ENCODE measurements around the gene PLXNA4.

PLXNA4 gene

GRCh38 chr7:132171130-132171576 lies 405.1 kb downstream of the PLXNA4 start:
- TF ChIP-seq POLR2AphosphoS5 (IDR thresholded peaks at IDR 0.05; ENCODE audit: low read depth, low read length), result no peak
- no peak for TF ChIP-seq REST (IDR thresholded peaks at IDR 0.05; ENCODE audit: insufficient read depth in 1 of 2, low read depth in 2 of 2, low read length in 2 of 2)

- TF ChIP-seq TAF1 (IDR thresholded peaks at IDR 0.05; ENCODE audit: borderline replicate concordance, insufficient read depth, low read length) (no peak), FOXP2 (optimal IDR thresholded peaks at IDR 0.05; ENCODE audit: borderline replicate concordance, extremely low read depth, extremely low read length, insufficient read depth) (no peak), SIN3A (IDR thresholded peaks at IDR 0.05; ENCODE audit: borderline replicate concordance, insufficient read depth, low read length) (no peak), POLR2AphosphoS5 (IDR thresholded peaks at IDR 0.05; ENCODE audit: low read depth, low read length) (no peak), REST (IDR thresholded peaks at IDR 0.05; ENCODE audit: insufficient read depth in 1 of 2, low read depth in 2 of 2, low read length in 2 of 2) (no peak)
These were observed 406.5 kb downstream of the PLXNA4 start for GRCh38 chr7:132169730-132170129.

GRCh38 chr7:132168239-132168638 lies 408.0 kb downstream of the PLXNA4 start:
- no peak for TF ChIP-seq REST (IDR thresholded peaks at IDR 0.05; ENCODE audit: insufficient read depth in 1 of 2, low read depth in 2 of 2, low read length in 2 of 2)
- no peak for TF ChIP-seq SIN3A (IDR thresholded peaks at IDR 0.05; ENCODE audit: borderline replicate concordance, insufficient read depth, low read length)
- TF ChIP-seq POLR2AphosphoS5 (IDR thresholded peaks at IDR 0.05; ENCODE audit: low read depth, low read length), result no peak
- TF ChIP-seq TAF1 (IDR thresholded peaks at IDR 0.05; ENCODE audit: borderline replicate concordance, insufficient read depth, low read length), result no peak
- no peak for TF ChIP-seq FOXP2 (optimal IDR thresholded peaks at IDR 0.05; ENCODE audit: borderline replicate concordance, extremely low read depth, extremely low read length, insufficient read depth)

GRCh38 chr7:132164558-132165125 lies 411.6 kb downstream of the PLXNA4 start:
- TF ChIP-seq POLR2AphosphoS5 (IDR thresholded peaks at IDR 0.05; ENCODE audit: low read depth, low read length) (no peak), FOXP2 (optimal IDR thresholded peaks at IDR 0.05; ENCODE audit: borderline replicate concordance, extremely low read depth, extremely low read length, insufficient read depth) (no peak)

GRCh38 chr7:132162556-132163144 lies 413.6 kb downstream of the PLXNA4 start:
- TF ChIP-seq POLR2AphosphoS5 (IDR thresholded peaks at IDR 0.05; ENCODE audit: low read depth, low read length) (no peak), TAF1 (IDR thresholded peaks at IDR 0.05; ENCODE audit: borderline replicate concordance, insufficient read depth, low read length) (no peak), SIN3A (IDR thresholded peaks at IDR 0.05; ENCODE audit: borderline replicate concordance, insufficient read depth, low read length) (no peak), FOXP2 (optimal IDR thresholded peaks at IDR 0.05; ENCODE audit: borderline replicate concordance, extremely low read depth, extremely low read length, insufficient read depth) (no peak), REST (IDR thresholded peaks at IDR 0.05; ENCODE audit: insufficient read depth in 1 of 2, low read depth in 2 of 2, low read length in 2 of 2) (no peak)
